Activated CD4-positive, CD25-positive, alpha-beta regulatory T cell treated with anti-CD3 and anti-CD28 coated beads, Interleukin-2, amount 50 U/mL, for 16 hours (primary cell): Measurements from ENCODE around the gene ZNF665.
"Not testable (repeated sequence)": the region's sequence is repeated elsewhere in the genome, so short reads cannot be mapped to it uniquely, and the experiment has no call there.

Experiments
- DNase-seq: peaks from one replicate; pipeline ENCODE4 v3.0.0-alpha.2; 2020; ENCODE audit warnings: low read depth, low spot score

The ZNF665 gene

GRCh38 chr19:53157626-53158025, 35.5 kb downstream of the ZNF665 start:
- DNase-seq = no peak

DNA sequence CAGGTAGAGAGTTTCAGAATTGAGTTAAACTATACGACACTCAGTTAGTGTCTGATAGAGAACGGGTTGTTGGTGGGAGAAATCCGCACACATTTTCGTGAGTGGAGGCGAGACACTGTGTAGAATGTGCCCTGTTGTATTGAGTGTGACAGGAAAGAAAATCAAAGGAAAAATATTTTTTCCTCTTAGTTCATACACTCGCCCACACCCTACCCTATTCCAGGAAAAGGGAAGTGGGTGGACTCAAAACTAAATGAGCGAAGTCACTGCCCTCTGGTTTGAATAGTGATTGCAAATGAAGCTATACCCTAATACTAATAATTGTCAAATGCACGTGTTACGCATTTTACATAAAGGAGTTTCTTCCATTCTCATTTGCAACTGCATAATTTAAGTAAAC, 36.3 kb downstream of the ZNF665 start:
- no peak for DNase-seq

DNA sequence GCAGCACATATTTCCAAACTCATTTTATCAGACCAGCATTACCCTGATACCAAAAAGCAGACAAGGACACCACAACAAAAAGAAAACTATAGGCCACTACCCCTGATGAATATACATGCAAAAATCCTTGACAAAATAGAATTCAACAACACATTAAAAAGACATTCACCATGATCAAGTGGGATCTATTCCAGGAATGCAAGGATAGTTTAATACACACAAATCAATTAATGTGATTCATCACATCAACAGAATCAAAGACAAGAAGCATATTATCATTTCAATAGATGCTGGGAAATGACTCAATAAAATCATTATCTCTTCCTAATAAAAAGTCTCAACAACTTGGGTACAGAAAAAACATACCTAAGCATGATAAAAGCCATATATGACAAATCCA, 45.5 kb downstream of the ZNF665 start:
- DNase-seq = no peak

DNA sequence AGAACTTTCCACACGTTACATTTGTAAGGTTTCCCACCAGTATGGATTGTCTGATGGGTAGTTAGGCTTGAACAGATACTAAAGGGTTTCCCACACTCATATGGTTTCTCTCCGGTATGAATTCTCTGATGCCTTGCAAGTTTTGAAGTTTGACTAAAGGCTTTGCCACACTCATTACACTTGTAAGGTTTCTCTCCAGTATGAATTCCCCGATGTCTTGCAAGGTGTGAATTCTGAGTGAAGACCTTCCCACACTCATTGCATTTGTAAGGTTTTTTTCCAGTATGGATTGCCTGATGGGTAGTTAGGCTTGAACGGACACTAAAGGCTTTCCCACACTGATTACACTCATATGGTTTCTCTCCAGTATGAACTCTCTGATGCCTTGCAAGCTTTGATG, 52.8 kb downstream of the ZNF665 start:
- no peak for DNase-seq

DNA sequence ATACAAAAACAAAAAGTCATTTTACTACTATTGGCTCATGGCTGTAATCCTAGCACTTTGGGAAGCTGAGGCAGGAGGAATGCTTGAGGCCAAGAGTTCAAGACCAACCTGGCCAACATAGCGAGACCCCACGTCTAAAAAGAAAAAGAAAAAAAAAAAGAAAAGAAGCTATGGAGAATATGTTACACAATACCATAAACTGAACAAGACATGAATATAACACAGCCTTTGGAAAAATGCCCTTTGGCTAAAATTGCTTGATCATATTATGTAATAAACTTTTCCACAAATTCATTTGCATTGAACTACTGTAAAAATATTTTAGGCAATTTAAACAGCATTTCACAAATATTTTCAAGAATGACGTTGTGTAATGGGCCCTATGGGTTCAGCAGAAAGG, 56.7 kb downstream of the ZNF665 start:
- no peak for DNase-seq

DNA sequence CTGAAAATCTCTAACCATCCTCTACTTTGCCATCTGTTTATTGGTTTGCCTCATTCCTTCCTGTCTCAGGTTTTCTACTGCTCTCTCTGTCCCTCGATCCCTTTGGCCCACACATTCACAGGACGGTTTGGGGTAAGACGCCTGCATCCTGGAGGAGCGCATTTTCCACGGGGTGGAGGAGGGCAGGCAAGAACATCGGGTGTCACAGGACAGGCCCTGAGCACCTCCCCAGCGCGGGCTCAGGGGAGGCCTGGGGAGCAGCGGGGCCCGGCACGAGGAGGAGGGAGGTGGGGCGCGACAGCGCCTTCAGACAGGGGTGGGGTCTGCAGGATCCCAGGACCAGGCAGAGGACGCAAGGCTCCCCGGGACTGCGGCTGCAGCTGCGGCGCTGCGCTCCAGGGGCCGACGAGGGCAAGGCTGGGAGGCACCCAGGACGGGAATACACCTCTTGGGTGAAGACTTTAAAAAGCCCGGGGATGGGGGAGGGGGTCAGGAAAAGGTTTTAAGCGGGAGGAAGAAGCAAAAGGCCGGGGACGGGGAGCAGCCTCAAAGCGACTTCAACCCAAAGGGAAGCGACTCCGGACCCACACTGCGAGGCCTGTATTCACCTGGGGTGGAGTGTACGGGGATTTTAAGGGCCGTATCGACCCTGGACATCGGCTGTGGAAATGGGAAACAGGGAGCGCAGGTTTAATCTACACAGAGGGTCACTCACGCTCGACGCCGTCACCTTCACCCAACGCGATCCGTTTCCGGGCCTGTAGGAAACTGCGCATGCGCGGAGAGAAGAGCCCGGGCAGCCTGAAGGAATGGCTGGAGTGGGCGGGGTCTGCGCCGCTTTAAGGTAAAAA, 60.8 kb downstream of the ZNF665 start, which contains the start of gene ZNF415:
ZNF415 (minus strand) TSS at position 770 of the 851 bp plus-strand sequence. CDS start 10,234 bp downstream, outside the sequence.
- DNase-seq = peak; percentile 0

- no peak for DNase-seq
These were observed 61.4 kb downstream of the ZNF665 start for GRCh38 chr19:53131727-53132126.

GRCh38 chr19:53131085-53131590, 62.0 kb downstream of the ZNF665 start:
- no peak for DNase-seq

- no peak for DNase-seq
These were observed 62.7 kb downstream of the ZNF665 start for GRCh38 chr19:53130506-53130905.

GRCh38 chr19:53126733-53127526, 66.2 kb downstream of the ZNF665 start:
- not testable (repeated sequence) for DNase-seq

DNA sequence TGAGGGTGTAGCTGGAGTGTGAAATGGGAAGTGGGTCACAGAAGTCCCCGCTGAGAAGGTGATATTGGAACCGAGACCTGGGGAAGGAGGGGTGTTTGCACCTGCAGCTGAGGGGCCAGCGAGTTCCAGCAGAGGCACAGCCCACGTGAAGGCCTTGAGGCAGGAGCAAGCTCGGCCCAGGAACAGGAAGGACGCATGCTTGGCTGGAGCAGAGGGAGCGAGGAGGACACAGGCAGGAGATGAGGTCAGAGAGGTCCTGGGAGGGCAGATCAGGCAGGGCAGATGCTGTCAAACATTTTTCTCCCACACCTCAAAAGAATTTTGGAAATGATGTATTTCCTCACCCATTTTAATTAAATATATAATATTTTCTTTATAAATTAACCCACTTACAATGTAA, 69.8 kb downstream of the ZNF665 start:
- no peak for DNase-seq
